Activated CD4-positive, alpha-beta T cell treated with anti-CD3 and anti-CD28 coated beads, Interleukin-2, Interleukin-6, amounts not matched to agents 100 ng/mL and 50 ng/mL, durations not matched to agents 16 hours and 8 hours (primary cell): ENCODE measurements around the gene MIOX.
A peak's percentile ranks its signal among the peaks of the same experiment; 100 is the strongest.

Experiments
- DNase-seq: peaks from one replicate; pipeline ENCODE4 v3.0.0-alpha.2; 2020

MIOX gene

DNA sequence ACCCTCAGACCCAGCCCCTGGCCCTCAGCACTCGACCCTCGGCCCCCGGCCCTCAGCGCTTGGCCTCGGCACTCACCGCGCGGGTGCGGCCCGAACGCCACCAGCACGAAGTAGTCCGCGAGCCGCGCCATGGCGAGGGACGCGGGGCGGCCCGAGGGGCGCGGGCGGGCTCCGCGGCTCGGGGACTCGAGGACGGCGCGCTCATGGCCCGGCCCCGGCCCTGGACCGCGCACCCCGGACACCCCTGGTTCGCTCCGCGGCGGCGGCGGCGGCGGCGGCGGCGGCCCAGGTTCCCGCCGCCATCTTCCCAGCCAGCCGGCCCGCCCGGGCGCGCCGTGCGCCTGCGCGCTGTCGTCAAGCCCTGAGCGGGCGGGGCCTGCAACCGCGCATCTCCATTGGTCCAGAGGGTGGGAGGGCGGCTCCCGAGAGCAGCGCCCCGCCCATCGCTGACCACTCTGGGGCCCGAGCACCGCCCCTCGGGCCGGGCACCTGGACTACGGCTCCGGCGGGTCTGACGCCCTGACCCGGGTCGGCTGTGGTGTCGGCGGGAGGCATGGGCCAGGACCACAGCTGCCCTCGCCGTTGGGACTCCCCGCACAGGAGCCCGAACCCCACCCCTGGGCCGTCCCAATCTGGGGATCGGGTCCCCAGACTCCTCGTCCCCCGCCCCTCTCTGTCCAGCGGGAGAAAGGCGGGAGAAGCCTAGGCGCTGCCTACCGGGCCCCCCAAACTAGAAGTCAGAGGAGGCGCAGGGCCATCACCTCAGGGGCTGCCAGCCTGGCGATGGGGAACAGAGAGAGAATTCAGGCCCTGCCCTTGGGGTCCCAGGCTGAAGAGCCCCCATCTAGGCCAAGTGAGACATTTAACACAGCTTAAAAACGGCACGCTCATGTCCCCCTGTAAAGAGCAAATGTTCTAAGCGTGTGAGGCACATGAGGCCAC lies 11.7 kb upstream of the MIOX start, which contains the start of gene SBF1:
Gene SBF1, minus strand, starts transcription at position 326 of the 942 bp plus-strand sequence. Its CDS starts 195 bp downstream, at position 131.
- peak; percentile 95 for DNase-seq

DNA sequence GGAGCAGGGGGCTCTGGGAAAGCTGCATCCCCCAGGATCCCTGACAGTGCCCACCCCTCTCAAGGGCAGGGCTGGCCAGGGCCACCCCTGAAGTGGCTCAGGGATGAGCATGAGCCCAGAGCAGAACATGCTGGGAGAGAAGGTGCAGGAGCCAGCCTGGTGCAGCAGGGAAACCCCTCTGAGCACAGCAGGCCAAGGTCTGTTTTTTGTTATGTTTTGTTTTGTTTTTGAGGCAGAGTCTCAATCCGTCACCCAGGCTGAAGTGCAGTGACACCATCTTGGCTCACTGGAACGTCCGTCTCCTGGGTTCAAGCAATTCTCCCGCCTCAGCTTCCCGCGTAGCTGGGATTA lies 11.0 kb upstream of the MIOX start:
- DNase-seq: no peak

DNA sequence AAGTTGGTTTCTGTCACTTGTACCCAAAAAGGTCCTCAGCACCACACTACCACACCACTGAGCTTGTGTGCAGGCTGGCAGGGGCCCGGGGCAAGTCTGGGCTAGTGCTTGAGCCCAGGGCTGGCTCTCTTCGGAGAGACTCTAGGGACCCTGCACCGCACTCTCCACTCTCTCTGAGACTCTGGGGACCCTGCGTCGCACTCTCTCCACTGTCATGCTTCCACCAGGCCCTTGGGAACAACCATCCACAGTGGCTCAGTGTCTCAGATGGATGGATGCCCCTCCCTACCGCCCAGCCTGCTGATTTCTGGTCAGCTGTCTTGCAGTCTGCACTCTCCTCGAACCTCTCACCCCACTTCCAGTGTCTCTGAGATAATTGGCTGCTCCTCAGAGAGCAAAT lies 9.8 kb upstream of the MIOX start:
- no peak for DNase-seq

DNA sequence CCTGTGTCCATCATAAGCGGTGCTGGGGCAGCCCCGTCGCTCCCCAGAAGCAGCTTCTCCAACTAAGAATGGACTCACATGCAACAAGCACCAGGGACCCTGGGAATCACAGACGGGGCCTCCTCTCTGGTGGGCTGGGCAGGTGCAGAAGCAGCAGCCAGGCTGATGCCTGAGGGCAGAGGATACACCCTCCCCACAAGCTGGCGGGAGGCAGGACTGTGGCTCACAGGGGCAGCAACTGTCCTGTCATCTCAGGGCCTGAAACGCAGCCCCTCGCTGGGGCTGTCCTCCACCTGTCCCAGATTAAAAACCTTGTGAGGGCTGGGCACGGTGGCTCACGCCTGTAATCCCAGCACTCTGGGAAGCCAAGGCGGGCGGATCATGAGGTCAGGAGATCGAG lies 8.7 kb upstream of the MIOX start:
- no peak for DNase-seq

DNA sequence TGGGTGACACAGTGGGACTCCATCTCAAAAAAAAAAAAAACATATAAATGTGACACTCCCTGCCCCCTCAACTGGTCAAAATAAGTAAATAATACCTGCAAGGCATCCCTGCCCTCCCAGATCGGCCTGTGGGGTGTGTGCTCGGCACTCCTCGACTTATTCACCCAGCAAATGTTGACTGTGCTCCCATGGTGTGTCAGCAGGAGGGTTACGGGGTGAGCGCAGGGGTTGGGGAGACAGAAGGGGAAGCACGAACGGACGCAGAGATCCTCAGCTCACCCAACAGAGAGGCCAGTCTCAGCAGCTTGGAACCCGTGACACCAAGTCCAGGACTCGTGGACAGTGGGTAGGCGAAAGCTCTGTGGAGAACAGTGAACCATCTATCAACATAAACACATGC lies 6.9 kb upstream of the MIOX start:
- DNase-seq: no peak

DNA sequence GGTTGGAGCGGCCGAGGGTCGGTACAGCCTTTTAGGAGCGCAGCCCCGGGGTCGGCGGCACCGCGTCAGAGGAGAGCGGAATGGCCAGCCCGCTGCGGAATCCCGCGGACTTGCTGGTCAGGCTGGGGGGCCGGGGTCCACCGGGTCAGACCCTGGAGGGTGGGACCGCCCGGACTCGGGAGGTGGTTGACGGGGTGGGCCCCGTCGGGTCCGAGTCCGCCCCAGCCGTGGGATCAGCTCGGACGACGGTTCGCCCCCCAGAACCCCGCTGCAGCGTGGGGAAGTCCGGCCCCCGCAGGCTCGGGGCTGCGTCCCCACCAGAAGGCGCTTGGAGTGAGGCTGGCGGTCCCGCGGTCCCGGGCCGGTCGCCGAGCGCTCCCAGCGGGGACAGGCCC lies 5.6 kb upstream of the MIOX start:
- DNase-seq: no peak

DNA sequence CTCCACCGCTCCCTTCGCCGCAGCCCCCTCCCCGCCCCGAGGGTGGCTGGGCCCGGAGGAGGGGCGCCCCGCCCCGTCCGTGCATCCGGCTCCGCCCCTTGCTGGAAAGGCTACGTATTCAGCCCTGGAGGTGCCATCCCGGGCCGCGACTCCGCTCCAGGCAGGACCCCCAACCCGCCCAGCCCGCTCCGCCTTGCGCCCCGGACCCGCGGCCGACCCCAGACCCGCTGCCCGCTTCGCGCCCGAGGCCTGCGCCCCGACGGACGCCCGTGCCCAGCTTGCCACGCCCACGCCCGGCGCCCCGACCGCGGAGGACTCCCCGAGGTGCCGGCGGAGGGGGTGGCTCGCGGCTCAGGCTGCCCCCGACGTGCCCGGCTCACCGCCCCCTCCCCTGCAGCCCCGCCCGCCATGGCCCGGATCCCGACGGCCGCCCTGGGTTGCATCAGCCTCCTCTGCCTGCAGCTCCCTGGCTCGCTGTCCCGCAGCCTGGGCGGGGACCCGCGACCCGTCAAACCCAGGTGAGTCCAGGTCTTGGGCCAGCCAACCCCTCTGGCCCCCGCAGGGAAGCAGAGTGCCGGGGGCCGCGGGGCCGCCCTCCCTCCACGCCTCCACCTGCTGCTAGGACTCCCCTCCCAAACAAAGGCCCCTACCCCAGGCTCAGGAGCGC lies 5.1 kb upstream of the MIOX start, which contains the start of gene ADM2:
Gene ADM2, plus strand, starts transcription at position 104 of the 667 bp plus-strand sequence. Its CDS starts 305 bp downstream, at position 409.
- peak; percentile 61 for DNase-seq

DNA sequence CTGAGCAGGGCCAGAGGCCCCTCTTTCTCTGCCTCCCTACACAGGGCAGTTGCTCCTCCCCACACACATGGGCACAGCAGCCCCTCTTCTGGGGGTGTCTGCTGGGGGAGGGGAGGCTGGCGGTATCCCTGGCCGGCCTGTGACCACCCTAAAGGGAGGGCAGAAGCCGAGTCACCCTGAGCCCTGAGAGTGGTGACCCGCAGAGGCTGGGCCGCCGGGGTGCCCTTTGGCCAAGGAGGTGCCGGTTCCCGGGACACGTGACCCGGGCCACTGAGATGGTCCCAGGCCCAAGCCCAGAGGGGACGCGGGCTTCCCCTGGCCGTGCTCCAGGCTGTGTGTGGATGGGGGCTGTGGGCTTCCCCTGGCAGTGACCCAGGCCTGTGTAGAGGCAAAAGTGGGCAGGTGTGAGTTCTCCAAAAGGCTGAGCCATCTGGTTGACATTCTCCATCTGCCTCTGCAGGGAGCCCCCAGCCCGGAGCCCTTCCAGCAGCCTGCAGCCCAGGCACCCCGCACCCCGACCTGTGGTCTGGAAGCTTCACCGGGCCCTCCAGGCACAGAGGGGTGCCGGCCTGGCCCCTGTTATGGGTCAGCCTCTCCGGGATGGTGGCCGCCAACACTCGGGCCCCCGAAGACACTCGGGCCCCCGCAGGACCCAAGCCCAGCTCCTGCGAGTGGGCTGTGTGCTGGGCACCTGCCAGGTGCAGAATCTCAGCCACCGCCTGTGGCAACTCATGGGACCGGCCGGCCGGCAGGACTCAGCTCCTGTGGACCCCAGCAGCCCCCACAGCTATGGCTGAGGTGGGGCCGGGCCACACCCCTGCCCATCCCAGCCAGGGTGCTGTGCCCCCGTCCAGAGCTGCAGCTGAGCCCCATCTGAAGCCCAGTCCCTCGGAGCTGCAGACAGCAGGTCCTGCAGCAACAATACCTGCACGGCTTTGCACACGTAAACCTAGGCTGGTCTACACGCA lies 4.3 kb upstream of the MIOX start:
- no peak for DNase-seq

DNA sequence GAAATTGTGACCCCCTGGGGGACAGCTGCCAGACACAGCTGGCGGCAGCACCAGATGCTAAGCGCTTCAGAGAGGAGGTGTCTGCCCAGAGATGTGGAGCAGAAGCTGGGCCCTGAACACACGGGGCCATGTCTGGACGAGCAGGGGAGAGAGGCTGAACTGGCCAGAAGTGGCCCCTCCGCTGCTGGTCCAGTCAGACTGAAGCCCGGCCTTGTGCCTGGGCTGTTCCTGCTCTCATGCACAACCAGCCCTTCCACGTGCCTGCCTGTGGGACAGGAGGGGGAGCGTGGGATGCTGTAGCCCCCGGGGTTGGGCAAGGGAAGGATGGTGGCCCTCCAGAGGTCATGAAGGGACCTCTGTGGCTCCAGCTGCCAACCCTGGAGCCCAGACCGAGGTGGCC lies 3.6 kb upstream of the MIOX start:
- DNase-seq: no peak

DNA sequence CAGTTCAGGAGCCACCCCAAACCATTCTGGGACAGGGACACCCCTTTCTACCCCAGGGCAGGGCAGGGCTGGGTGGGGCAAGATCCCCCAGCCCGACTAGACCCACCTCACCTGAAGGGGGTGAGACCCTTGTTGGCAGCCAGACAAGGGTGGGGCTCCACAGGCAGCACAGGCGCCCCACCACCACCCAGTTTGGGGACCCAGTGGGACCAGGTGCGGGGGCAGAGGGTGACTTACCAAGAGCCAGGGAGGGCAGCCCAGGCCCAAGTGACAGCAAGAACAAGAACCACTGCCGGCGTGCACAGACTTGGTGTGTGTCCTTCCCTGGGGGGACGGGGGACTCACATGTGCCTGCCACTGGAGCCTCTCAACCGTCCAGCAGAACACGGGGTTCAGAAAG lies 3.1 kb upstream of the MIOX start:
- no peak for DNase-seq

DNA sequence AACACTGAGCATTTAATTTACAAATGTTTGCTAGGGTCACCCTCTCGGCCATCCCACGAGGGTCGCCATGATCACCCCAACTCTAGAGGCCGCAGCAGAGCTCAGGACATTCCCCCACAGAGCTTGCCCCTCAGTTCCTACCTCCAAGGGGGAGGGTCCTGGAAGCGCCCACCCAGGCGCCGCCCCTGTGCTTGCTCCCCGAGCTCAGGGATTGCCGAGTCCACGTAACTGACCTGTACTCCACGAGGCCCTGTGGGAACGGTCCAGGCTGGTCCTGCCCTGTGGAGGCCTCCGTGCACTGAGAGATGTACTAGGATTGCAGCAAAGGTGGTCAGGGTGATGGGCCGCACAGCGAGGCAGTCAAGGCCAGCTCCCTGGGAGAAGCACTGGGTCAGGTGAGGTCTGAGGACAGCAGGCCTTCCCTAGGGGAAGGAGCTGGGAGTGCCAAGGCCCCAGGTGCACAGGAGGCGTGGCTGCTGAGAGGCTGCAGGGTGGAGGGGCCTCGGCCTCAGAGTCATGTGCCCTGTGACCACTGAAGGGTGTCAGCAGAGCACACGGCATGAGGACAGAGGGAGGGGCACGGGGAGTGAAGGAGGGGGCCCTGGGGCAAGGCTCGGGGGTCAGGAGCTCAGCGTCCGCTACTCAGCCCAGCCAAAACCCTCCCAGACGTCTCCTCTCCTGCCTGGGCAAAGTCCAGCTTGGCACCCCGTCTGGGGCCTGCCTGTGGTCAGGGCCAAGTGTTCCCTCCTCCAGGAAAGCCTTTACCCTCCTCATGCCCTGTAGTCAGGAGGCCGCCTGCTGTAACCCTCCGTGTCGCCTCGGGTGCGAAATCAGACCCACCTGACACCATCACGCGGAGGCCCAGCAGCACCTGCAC lies 2.4 kb upstream of the MIOX start:
- DNase-seq: no peak

DNA sequence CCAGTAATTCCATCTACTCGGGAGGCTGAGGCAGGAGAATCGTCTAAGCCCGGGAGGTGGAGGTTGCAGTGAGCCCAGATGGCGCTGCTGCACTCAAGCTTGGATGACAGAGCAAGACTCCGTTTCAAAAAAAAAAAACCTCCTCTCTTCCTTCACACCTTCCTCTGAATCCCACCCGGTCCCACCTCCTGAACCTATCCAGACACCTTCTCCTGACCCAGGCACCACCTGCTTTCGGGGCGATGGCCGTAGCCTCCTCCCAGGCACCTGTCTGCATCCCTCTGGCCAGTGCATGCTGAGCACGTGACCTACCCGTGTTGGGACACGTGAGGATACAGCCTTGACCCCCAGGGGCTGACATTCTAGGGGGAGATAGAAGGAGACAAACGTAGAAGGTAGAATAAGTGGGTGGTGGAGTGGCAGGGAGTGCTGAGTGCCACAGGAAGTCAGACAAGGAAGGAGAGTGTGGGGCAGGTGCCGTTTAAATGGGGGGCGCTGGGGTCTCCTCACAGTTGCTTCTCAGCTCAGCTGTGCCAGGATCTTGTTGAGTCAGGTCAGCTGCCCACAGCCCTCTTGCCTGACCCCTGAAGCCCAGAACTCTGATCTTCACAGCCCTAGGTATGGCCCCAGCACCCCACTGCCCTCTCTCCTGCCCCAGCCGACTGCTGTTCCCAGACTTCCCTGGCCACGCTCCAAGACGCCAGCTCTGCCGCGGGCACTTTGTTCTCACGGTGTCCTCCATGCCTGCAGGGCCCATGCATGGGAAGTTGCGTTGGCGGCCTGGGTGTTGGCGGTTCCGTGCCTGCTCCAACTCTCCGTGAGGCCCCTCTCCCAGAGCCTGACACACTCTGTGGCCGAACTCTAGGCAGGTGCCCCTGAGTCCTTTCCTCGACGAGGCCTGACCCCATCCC lies 1.2 kb upstream of the MIOX start:
- no peak for DNase-seq

DNA sequence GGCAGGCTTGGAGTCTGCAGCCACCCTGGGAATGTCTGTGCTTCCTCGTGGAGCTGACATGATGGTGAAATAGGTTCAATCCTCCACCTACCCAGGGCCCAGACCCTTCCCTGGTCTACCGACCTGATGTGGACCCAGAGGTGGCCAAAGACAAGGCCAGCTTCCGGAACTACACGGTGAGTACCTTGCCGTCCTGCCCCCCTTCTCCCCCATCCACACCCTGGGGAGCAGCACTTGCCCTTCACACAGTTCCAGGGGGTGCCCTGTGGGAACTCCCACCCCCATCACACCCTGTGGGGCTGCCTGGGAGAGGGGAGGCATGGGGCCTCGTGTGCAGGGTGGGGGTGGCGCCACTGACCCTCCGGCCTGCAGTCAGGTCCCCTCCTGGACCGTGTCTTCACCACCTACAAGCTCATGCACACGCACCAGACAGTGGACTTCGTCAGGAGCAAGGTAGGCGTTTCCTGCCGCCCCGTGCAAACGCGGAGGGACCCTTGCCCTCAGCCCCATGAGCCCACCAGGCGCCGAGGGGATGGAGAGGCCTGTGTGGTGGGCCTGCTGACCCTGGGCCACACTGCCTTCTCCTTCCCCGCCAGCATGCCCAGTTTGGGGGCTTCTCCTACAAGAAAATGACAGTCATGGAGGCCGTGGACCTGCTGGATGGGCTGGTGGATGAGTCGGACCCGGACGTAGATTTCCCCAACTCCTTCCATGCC lies 789 bp downstream of the MIOX start:
- DNase-seq: no peak

DNA sequence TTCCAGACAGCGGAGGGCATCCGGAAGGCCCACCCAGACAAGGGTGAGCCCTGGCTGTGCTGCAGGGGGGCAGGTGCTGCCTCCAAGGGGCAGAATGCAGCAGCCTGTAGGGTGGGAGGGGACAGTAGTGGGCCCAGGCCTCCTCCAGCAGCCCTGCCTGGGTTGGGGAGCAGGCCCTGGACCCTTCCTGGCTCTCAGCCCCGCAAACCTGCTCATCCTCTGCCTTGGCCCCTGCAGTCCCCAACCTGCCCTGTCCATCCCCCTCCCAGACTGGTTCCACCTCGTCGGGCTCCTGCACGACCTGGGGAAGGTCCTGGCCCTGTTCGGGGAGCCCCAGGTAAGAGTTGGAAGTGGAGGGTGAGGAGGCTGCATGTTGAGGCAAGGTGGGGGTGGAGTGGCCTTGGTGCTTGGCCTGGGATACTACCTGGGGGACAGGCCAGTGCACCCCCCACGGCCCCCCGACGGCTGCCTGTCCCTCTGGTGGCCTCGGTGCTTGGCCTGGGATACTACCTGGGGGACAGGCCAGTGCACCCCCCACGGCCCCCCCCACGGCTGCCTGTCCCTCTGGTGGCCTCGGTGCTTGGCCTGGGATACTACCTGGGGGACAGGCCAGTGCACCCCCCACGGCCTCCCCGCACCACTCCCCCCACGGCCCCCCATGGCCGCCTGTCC lies 1.5 kb downstream of the MIOX start:
- no peak for DNase-seq

DNA sequence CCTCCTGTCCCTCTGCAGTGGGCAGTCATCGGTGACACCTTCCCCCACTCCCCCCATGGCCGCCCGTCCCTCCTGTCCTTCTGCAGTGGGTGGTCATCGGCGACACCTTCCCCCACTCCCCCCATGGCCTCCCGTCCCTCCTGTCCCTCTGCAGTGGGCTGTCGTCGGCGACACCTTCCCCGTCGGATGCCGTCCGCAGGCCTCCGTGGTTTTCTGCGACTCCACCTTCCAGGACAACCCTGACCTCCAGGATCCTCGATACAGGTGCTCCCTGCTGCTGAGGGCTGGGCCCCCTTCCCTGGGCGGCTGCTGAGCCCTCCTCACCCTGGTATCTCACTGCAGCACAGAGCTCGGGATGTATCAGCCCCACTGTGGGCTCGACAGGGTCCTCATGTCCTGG lies 2.2 kb downstream of the MIOX start:
- no peak for DNase-seq

DNA sequence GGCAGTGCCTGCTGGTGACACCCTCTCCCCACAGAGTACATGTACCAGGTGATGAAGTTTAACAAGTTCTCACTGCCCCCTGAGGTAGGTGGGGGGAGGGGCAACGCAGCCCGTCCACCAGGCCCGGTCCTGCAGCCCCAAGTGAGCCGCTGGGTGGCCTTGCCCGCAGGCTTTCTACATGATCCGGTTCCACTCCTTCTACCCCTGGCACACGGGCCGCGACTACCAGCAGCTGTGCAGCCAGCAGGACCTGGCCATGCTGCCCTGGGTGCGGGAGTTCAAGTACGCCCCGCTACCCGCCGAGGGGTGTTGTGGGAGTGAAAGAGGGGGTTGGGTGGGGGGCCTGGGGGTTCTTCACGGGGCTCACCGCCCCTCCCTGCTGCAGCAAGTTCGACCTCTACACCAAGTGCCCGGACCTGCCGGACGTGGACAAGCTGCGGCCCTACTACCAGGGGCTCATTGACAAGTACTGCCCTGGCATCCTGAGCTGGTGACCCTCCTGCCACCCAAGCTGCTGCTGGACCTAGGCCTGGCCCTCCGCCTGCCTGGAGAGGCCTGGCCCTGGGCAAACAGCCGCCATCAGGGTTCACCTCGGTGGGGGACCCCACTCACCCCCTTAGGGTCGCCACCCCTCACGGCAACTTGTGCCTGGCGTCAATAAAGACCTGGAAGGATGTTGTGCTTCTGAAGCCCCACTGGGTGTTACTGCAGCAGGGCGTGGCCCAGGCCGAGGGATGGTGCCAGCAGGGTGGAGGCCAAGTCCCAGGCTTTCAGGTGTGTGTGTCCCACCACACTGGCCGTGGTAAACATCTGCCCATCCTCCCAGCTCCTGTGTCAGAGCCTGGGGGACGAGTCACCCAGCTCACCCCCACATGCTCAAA lies 2.9 kb downstream of the MIOX start:
- no peak for DNase-seq

DNA sequence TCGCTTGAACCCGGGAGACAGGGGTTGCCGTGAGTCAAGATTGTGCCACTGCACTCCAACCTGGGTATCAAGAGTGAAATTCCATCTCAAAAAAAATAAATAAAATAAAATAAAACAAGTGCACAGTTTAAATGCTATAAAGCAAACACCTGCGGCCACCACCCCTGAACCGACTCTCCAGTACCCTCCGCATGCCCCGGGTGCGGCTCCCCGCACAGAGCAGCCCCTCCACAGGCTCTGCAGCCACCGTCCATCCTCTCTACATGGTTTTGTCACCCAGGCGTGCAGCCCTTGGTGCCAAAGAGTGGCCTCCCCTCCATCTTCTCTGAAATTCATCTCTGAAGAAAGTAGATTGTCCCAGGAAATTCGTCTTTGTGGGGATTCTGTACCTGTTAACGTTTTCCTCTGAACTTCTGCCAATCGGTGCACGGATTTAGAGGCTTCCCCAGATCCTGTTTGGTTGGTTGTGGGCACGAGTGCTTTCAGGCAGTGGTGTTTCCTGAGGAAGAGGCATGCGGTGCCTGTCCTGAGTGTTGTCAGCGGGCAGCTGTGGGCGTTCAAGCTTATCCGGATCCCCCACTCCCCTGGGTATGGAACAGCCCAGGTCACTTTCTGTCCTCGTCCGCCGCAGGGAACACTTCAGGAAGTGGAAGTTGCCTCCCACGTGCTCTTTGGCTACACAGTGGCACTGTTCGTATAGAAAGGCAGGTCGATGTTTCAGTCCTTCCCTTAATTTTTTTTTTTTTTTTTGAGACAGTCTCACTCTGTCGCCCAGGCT lies 4.1 kb downstream of the MIOX start:
- DNase-seq: no peak

DNA sequence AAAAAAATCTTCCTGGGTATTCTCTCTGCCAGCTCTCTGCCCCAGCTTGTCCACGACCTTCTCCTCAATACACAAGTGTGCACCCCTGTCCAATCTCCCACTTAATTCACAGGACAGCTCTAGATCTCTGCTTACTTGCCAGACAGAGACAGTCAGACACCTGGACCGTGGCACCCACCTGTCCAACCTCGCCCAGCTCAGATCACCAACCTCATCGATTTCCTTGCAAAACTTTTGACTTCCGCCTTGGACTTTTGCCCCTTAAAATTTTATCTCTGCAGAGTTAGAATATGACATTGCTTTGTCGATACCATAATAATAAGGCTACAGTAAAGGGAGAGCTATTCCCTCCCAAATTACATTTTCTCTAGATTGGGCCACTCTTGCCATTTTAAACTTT lies 10.4 kb downstream of the MIOX start:
- no peak for DNase-seq
